Stimulated activated naive CD8-positive, alpha-beta T cell treated with anti-CD3 and anti-CD28 coated beads, Interleukin-15, Interleukin-2, amounts not matched to agents 100 U/mL and 50 U/mL, for 24 hours (primary cell): ENCODE data around the gene S100A10.

Experiments
- ATAC-seq: fragments of 150-1000 bp; cut with Tn5 transposase; one replicate; pipeline ENCODE4 v1.10.0; 2021
- DNase-seq: peaks from one replicate; pipeline ENCODE4 v3.0.0; 2021

Gene S100A10

DNA sequence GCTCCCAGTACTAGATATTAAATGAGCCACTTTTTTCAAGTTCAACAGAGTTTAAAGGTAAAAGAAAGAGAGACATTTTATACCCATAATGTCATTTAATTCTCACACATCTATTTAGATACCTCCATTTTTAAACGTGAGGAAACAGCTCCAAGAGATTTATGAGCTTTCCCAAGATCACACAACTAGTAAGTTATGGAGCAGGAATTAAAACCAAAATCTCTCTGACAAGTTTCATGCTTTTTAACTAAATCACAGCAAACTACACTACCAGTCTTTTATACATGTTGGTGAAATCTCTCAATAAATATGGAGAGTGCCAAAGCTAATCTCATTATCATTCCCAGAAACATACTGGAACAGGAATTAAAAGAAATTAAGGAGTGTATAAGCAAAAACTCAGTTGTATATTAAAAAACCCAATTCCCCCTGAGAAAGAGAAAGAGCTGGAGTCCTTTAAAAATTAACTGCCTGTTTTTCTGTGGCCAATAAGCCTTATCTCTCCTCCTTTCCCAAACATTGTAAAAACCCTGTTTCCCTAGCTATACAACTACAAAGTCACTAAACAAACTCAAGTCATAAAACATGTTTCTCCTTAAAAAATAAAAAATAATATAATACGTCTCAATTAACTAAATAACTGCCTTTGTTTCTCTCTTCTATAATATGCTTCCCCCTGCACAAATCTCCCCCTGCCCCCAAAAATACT, 57.6 kb downstream of the S100A10 start:
- no peak for ATAC-seq
- no peak for DNase-seq

DNA sequence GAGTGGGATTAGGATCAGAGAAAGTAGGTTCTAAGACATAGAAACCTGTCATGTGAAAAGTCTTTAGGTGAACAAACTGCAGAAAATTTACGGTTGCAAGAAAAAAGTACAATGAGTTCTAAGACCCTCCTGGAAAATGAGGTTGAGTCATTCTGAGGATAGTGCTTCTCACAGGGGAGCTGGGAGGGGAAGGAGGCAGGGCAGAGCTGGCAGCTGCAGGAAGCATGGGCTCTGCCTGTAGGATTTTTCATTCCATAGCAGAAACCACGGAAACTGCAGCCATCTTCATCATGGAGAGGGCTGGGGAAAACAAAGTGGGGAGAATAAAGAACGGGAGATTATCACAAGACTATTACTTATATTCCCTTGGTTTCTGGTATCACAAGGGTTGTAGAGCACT, 58.5 kb downstream of the S100A10 start:
- DNase-seq = no peak
- ATAC-seq = no peak

DNA sequence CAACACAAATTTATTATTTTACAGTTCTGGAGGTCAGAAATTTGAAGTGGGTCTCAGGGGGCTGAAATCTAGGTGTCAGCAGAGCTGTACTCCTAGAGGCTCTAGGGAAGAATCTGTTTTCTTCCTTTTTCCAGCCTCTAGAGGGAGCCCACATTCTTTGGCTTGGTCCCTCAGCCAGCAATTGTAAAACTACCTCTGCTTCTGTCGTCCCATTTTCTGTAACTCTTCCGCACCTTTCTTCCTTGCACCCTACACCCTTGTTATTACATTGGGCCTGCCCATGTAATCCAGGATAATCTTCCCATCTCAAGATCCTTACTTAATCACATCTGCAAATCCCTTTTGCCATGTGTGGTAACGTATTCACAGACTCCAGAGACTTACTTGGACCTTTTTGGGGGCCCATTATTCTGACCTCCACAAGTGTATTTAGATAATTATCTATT, 59.6 kb downstream of the S100A10 start:
- DNase-seq = peak; percentile 47
- ATAC-seq = peak; percentile 75
